ENCODE results near the gene SCUBE3.

The SCUBE3 gene

DNA sequence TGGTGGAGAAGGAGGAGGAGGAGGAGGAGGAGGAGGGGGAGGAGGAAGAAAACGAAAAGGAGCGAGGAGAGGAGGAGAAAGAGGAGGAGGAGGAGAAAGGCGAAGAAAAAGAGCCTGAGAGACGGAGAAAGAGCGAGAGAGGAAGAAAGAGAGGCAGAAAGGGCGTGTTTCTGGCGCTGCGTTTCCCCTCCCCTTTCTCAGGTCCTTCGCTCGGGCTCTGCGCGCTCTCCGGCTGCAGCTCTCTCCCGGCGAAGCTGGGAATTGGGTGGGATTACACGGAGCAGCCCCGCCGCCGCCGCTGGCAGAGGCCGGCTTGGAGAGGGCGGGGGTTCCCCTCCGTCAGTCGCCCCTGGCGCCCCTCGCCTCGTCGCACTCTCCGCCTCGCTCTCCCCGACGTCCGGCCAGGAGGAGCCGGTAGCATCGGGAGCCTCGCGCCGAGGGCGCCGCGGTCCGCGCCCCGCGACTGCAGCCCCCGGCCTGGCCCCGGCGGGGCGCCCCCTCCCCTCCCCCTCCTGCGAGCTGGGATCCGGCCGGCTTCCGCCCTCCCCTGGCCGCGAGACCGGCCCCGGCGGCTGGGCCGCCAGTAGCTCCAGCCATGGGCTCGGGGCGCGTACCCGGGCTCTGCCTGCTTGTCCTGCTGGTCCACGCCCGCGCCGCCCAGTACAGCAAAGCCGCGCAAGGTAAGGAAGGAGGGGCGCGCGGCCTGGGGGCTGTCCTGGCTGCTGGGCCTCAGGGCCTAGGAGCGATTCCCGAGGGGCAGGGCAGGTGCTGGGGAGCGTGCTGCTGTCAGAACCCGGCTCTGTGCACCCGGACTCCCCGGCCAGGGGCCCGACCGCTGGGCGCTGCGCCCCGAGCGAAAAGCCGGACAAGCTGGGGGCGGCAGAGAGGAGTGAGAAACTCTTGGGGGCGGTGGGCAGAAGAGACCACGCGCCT is at the start of gene SCUBE3:
Gene SCUBE3 (plus strand): TSS at position 133 of the 933 bp plus-strand sequence. CDS start 463 bp downstream, at position 596.
- no peak for DNase-seq

DNA sequence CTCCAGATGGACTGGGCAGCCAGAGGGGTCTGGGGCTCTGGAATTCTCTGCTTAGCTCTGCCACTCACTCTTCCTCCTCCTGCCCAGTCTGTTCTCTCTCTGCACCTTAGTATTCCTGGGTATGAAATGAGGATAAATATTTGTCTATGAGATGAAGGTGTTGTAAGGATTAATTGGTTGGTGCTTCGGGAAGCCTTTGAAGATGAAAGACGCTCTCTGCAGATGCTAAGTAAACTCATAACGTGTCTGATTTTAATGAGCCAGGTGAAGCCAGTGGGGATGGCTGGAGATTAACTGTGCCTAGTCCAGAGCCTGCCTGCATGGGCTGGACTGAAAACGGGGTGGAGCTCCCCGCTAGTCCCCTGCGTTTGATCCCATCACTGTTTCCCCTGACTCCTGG is 49.5 kb upstream of the SCUBE3 start:
- DNase-seq = no peak

DNA sequence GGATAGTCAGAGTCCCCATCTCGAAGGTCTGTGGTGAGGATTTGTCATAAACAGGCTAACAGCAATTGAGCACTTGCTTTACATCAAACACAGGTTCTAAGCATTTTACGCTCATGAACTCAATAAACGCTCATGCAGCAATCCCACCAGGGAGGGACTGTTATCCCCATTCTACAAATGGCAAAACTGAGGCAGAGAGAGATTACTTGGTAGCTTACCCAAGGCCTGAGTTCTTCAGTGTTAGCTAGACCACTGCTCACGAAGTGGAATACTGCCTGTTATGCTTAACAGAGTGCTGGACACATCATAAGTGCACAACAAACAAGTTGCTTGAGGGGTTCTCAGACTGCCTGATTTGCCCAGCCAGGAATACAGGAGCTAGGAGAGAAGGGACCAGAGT is 48.9 kb upstream of the SCUBE3 start:
- DNase-seq = no peak

- DNase-seq = no peak
Observed at GRCh38 chr6:35165630-35166071, 48.1 kb upstream of the SCUBE3 start.

- no peak for DNase-seq
Observed at GRCh38 chr6:35166116-35166515, 47.6 kb upstream of the SCUBE3 start.

- DNase-seq = no peak
Observed at GRCh38 chr6:35166520-35166919, 47.2 kb upstream of the SCUBE3 start.

DNA sequence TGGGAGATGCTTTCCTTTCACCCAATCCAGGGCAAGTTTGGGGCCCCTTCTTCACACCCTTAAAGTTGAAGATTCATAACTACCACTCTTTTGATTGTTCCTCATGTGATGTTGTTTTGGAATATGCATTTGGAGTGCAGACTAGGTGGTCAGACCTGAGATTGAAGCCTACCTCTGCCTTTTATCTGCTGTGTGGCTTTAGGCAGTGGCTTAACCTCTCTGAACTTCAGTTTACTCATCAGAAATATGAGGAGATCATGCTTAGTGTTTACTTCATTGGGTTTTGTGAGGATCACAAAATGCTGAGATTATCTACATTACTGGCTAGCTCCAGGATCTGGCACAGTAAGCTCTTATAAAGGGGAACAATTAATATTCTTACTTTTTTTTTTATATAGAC is 46.3 kb upstream of the SCUBE3 start:
- no peak for DNase-seq

DNA sequence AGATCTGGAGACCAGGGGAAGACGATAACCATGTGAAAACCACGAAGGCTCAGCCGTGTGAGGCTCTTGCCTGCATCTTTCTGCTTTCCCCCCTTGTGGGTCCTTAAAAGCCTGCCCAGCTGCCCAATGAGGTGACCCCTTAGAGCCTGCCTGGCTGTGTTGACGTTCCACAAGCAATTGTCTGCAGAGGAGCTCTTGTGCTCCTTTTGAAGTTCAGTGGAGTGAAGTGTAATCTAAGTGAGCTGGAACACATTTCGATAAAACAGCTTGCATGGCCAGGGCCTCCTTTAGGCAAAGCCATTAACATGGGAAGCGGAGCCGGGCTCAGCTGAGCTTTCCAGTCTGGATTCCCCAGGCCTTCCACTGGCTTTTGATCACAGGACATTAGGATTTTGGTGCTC is 45.3 kb upstream of the SCUBE3 start:
- DNase-seq = no peak

DNA sequence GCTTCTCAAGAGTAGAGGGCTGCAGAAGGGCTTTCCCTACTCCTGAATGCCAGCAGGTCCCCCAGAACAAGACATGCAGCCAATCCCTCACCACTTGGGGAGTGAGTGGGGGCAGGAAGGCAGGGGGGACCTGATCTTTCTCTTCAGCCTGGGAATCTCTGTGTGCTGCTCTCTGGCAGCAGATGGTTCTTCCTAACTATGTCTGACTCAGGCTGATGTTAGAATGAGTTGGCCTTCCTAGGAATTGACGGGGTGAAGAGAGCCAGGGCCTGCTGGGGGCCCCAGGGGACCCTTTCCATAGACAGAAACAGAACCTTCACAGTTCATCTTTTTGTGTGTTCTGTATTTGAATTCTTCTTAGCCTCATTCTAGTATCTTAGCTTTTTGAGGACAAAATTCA is 43.6 kb upstream of the SCUBE3 start:
- no peak for DNase-seq

GRCh38 chr6:35170891-35171290 is 42.9 kb upstream of the SCUBE3 start:
- DNase-seq = no peak

GRCh38 chr6:35173044-35173426 is 40.7 kb upstream of the SCUBE3 start:
- DNase-seq = no peak

GRCh38 chr6:35173427-35174087 is 40.2 kb upstream of the SCUBE3 start:
- DNase-seq = no peak

GRCh38 chr6:35174088-35174434 is 39.7 kb upstream of the SCUBE3 start:
- no peak for DNase-seq

GRCh38 chr6:35174501-35174900 is 39.3 kb upstream of the SCUBE3 start:
- DNase-seq = no peak

DNA sequence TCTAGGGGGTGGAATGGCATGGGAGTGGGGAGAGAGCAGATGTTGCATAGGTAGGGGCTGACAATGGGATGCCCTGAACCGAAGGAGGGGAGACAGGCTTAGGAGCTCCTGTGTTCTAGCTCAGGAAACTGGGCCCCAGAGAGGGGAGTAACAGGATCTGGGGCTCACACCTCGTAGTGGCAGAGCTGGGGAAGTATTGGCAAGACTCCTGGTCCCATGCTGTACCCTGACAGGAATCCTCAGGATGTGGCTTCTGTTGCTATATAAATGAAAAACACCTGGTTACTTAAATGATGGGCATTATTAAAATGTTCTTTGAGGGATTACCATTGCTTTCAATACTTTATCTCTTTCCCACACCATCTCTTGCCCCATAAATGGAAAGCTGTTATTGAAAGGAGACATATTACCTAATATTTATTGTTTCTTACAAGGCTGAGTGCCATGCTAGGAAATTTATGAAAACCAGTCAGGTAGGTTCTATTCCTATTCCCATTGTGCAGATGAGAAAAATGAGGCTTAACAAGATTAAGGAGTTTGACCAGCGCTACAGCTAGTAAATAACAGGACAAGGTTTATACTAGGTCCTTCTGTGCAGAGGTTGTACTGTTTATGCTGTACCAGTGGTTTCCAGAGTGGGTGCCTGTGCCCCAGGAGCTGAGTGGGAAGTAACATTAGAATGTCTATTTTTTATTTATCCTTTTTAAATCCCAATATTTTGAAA is 37.3 kb upstream of the SCUBE3 start:
- DNase-seq = no peak

- no peak for DNase-seq
Observed at GRCh38 chr6:35177157-35177556, 36.6 kb upstream of the SCUBE3 start.

DNA sequence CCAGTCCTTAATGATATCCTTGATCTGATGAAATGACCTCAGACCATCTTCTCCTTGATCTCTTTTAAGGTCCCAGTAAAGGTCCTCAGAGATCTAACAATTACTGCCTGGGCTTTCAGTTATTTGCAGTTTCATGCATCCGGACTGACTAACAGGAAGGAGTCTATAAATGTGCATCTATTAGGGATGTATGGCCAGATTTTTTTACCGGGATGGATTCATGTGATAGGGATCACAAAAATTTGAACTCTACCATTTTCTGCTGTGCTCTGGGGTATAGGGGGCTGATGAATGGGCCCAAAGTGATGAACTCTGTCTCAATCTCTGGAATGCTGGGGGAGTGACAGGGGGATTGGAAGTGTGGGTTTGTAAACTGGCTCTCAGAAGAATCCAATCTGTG is 36.2 kb upstream of the SCUBE3 start:
- DNase-seq = no peak

- DNase-seq = no peak
Observed at GRCh38 chr6:35178012-35178411, 35.7 kb upstream of the SCUBE3 start.

- DNase-seq = no peak
Observed at GRCh38 chr6:35178932-35179832, 34.6 kb upstream of the SCUBE3 start.

- DNase-seq = no peak
Observed at GRCh38 chr6:35179901-35180535, 33.7 kb upstream of the SCUBE3 start.

- no peak for DNase-seq
Observed at GRCh38 chr6:35181308-35181932, 32.3 kb upstream of the SCUBE3 start.
